Activated naive CD4-positive, alpha-beta T cell (primary cell): ENCODE data around the gene ELOVL6.
"Not testable (repeated sequence)": the region's sequence is repeated elsewhere in the genome, so short reads cannot be mapped to it uniquely, and the experiment has no call there.

Experiments used
- DNase-seq, 4 experiments: peaks; one replicate each; lab custom pipeline; 2025; lab: John Stamatoyannopoulos, UW

The ELOVL6 gene

DNA sequence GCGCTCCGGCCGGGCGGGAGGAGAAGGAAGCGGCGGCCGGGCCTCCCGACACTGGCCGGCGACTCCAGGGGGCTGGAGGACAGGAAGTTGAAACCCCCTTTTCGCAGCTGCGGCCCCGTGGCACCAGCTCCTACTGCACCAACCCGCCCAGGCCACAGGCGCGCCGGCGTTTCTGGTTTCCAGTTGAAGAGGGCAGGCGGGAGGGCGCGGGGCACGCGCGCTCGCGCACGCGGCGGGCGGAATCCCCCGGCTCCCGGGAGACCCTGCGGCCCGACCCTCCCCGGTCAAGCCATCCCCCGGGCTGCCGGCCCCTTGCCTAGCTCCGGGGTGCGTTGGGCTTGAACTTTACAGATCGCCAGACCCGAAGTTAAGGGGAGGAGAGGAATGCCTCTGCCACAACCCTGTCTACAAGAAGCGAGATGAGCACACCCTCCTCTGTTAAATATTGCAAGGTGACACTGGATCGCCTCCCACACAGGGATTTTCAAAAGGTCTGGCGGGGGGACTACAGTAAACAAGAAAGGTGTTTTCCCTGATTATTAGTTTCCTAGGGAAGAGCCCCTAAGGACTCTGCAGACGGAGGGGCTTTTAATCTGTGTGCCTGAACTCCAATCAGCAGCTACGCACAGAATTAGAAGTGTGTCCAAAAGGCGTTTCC, 1.4 kb downstream of the ELOVL6 start:
- peak; percentile 13 to 51 (median 32) for DNase-seq

DNA sequence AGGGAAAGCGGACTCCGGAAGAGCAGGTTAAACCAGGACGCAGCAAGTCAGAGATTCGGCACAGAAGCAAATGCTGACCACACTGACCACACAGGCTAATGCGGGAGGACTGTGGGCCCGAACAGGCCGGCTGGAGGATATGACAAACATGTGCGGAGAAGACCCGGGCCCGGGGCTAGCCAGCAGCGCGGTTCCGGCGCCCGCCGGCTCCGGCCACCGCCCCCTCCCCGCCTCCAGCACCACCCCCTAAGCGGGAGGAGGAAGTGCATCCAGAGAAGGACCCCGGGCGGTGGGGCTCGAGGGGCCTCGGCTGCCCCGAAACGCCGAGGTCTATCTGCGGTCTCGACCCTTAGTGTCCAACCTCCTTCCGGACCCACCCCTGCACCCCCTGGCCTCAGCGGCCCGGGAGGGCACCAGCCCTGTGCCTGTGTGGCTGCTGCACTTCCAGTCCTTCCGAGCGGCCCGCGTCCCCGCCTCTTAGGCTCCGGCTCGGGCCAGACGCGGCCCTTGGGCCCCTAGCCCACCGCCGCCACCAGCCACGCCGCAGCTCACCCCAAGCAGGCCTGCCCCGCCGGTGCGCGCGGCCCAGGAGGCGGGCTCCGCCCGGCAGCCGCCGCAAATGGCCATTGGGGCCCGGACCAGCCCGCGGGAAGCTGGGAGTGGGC, 2.1 kb downstream of the ELOVL6 start:
- DNase-seq: peak in 3 of 4 experiments; percentile 11 to 30 (median 15)

DNA sequence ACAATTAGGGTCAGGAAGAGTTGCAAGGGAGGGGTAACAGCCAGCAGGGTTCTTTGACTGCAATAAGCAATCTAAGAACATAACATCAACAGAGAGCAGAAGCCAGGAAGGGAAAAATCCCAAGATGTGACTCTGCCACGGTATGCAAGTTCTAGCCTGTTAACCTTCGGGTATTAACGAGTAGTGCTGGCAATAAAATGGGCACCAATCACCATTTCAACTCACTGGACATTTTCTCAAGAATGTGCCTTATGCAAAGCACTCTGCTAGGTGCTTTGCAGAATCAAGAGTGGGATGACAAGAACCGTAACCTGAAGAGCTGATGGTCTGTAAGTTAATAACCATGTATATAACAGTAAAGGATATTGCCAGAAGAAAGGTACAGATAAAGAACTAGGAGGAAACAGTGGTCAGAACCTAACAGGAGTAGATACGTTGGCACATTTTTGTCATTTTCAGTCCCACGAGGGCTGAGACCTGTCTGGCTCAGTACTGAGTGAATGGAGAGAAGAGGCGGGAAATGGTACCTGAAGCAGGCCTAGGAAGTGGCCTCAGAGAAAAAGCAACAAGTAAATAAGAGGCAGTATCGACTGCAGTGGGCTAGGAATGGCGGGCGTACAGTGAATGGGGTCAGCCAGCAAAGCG, 2.7 kb downstream of the ELOVL6 start:
- DNase-seq: no peak

DNA sequence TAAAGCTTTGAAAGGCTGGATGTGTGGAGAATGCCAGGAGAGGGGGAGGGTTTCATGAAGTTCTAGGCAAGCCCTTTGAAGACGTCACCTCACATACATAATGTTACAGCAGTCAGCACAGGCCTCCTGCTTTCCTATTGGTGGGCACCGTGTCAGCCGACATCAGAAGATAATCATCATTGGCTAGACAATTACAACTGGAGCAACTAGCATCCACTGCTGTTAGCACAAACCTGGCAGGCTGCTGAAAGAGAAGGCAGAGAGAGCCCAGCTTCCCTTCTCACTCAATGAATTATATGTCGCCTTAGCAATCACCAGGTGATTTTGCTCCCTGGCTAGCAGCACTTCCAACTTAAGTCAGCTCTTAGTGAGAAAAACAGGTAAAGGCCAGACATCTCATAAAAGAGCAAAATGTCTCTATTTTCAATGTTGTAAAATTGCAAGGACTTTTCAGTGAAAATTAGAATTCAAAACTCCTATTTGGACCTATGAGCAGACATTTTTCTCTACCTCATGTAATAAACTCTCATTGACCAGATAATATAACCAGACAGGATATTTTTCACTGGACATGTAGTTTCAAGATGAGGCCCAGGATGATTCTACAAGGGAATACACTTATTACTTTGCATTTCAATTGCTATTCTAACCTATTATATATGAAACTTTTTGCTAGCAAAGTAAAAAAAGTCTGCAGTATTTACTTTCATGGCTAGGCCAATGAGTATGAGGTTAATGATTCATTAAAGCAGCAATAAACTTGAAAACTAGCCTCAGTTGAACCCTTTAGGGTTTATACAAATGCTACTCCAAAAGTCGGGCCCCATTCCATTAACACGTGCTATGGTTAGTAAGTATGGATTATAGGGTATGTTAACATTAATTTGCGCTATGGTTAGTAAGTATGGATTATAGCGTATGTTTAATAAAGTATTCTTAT, 4.3 kb downstream of the ELOVL6 start:
- DNase-seq: peak; percentile 2 to 53 (median 24)

DNA sequence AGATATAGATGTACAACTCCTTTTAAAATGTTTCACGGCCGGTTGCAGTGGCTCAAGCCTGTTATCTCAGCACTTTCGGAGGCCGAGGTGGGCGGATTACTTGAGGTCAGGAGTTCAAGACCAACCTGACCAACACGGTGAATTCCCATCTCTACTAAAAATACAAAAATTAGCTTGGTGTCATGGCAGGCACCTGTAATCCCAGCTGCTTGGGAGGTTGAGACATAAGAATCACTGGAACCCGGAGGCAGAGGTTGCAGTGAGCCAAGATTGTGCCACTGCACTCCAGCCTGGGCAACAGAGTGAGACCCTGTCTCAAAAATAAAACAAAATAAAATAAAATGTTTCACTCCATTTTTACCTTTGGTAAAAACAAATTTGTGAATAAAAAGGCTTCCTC, 5.1 kb downstream of the ELOVL6 start:
- DNase-seq: not testable (repeated sequence)

GRCh38 chr4:110190249-110190648, 8.2 kb downstream of the ELOVL6 start:
- no peak for DNase-seq

DNA sequence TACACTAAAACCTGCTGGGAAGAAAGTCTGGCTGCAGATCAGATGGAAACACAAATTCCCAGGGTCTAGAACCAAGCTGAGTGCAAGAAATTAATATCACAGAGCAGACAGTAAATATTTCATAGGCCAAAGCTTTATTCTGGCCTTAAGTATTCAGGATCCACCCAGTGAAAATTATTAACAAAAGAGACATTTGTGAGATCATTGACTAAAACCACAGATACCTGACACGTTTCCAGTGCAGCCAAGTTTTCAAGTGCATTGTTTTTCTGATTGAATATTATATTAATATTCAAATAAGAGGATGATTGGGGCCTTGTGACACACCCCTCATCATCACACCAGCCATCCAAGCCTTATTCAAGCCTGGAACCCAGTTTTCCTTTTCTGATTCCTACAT, 10.3 kb downstream of the ELOVL6 start:
- DNase-seq: no peak

DNA sequence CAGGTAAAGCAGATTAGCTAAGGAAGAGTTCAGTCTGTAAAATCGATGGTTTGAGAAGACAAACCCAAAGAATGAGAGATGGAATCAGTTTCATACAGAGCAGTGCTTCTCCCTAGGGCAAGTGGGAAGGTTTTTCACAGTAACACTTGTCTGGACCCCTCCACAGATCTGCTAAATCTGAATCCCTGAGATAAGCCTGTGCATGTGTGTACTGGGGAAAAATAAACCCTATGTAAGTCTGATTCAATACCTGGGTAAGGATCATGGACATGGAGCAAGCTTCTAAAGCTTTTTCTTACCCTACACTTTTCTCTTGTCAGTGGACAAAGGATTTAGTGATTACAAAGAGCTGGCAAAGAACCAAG, 13.6 kb downstream of the ELOVL6 start:
- DNase-seq: no peak

DNA sequence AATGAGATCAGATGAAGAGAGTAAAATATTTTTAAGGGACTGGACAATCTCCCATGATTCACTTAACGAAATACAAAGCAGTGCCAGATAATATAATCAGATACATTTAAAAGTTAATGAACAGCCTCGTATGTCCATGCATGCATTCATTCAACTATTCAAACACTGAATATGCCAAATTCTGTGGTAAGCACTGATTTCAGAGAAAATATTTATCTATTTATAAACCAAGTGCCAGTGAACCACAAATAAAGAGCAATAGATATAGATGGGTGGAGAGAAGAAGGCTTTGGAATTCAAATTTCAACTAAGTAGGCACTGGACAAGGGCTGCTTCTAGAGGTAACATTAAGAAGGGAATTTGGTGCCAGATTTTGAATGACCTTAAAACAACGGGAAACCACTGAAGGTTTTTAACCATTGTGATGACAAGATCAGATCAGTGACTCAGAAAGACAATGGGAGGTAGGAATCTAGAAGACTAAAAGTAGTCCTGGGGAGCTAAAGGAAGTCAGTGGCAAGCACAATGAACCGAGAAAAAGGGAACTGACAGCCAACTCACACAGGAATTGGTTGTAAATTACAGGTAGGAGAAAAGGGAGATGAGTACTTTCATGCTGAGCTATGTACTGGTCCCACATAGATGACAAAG, 14.2 kb downstream of the ELOVL6 start:
- no peak for DNase-seq

- DNase-seq: no peak
Observed at GRCh38 chr4:110183643-110184042, 14.8 kb downstream of the ELOVL6 start.

DNA sequence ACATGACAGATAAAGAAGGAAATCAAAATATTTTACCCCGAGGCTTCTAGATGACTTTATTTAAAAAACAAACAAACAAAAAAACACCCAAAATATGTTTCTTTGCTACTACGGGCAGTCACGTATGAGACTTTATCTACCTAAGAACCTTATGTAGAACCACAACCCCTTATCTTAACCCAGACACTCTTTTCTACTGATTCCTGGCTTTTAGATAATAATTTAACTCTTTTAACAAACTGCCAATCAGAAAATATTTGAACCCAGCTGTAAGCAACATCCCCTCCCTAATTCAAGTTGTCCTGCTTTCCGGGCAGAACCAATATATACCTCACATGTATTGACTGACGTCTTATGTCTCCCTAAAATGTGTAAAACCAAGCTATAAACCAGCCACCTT, 15.4 kb downstream of the ELOVL6 start:
- DNase-seq: no peak

DNA sequence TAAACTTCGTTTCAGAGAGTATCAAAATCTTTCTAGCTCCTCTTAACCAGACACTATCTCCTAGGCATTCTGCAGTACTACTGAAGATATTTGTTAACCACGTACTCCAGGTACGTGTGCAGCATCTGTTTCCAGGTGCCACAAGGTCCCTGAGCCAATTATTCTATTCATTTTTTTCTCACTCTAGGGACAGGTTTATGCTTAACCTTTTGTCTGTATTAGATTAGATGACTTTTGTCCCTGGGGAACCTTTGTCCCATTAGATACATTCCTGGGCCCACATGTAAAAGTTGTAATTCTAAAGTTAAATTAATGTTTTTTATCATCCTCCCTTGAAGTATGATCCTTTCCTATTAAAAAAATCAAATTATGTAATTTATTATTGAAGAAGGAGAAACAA, 16.5 kb downstream of the ELOVL6 start:
- DNase-seq: no peak

DNA sequence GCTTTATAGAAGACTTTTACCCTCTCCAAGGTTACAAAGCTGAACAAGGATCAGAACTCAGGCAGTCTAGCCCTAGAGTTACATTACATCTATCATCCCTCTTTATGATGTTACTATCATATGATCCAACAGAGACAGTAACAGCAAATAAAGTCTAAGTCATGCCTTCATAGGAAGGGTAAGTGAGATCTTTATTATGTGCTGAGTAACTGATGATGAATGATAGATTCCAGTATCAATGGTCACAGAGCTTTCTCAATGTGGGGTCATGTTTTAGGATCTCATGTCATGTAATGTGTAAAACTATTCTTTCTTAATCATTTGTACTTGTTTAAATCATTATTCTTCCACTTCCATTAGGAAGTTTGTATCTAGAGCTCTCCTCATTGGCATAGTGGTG, 22.8 kb downstream of the ELOVL6 start:
- no peak for DNase-seq

DNA sequence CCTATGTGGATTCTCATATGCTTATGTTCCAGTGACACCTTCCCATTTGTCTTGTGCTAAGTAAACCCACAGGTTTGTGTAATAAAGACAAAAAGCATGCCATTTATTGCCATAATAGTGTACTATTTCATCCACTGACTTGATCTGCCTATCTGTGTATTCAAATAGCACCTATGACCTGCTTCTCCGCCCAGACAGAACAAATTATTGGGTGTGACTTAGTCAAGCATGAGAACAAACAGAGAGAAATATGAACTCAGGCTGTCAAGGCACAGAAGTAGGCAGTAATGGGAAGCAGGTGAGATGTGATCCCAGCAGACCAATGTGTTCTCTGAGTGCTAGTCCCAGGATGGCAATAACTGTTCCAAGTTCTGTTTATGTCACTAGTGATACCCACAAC, 25.4 kb downstream of the ELOVL6 start:
- no peak for DNase-seq

DNA sequence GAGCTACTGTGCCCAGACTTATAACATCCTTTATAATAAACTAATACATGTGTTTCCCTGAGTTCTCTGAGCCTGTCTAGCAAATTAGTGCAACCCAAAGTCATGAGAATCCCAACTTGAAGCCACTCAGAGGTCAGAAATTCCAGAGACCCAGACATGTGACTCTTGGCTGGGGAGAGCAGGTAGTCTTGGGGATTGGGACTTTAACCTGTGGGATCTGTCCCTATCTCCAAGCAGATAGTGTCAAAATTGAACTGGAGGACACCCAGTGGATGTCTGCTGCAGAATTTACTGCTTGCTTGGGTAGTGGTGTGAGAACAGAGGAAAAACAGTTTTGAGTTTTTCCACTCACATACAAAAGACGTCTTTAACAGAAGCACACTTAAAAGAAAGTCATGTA, 26.4 kb downstream of the ELOVL6 start:
- DNase-seq: no peak

DNA sequence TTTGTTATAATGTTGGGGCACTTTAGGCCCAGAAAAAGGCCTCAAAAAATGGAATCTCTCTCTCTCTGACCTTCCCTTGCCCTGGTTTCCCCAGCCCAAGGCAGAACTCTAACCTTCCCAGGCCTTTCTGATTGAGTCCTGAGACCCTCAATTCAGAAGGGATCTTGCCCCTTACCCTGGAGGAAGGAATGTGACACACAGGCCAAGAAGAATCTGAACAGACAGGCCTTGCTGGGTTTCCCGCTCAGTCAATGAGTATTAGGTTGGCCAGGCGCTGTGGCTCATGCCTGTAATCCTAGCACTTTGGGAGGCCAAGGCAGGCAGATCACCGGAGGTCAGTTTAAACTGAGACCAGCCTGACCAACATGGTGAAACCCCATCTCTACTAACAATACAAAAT, 27.6 kb downstream of the ELOVL6 start:
- no peak for DNase-seq

DNA sequence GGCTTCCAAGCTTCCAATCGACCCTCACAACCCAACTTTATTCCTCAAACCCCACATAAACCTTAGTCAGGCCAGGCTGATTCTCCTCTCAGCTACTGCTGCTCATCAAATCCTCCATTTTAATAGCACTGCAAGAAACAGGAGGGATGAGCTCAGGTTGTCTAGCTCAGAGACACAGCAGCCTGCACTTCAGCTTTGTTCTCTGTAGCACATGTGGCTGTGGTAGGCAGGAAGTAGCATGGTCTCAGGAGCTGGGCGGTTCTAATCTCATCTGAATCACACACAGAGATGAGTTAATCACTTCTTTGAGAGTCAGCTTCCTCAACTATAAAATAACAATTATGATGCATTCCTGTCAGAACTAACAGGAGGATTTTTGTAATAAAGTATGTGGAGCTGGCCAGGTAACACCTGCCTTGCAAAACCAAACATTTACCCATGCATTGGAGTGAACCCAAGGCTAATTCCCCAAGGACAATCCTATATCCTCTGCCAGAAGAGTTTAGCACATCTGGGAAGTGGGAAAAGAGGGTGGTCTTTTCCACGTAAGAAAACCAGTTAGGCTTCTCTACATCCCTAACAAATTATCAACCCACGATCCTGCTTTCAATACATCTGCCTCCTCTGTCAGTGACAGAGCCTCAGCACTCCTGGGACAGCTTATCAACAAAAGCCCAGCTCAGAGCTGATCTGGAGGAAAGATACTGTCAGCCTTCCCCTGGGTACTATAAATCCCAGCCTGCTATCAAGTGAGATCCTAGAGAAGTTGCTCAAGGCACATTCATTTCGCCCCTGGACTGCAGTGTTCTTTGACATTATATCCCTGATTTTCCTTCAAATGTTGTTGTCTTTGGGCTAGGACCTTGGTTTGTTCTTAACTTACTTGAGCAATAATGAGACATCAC, 32.8 kb downstream of the ELOVL6 start:
- DNase-seq: peak; percentile 2 to 44 (median 26)

DNA sequence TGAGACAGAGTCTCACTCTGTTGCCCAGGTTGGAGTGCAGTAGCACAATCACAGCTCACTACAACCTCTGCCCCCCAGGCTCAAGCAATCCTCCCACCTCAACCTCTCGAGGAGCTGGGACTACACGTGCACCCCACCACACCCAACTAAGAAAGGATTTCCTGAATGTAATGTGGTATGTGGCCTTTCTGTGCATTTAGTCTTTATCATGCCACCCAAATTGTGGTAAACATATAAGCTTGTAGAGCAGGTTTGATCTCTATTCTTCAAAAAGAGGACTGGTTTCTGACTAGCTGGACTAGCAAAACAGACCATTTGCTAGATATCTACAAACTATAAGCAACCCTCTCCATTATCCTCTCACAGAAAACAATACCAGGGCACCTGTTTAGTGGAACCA, 33.6 kb downstream of the ELOVL6 start:
- no peak for DNase-seq

DNA sequence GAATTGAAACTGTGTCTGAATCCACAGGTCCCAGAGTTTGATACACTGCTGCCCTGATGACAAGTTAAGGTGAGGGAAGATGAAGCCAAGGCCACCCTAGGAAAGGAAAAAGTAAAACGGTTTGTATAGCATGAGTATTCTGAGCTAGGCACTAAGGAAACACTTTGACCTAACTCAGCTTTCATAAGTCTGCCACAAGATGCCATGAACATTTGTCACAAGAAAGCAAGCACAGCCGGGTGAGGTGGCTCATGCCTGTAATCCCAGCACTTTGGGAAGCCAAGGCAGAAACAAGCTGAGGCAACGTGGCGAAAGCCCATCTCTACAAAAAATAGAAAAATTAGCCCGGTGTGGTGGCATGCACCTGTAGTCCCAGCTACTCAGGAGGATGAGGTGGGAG, 34.2 kb downstream of the ELOVL6 start:
- DNase-seq: no peak

- DNase-seq: no peak
Observed at GRCh38 chr4:110163327-110164069, 34.9 kb downstream of the ELOVL6 start.
